Measurements from ENCODE around the gene PPFIA1.

Gene PPFIA1

GRCh38 chr11:70419307-70420007 is 149.0 kb downstream of the PPFIA1 start:
- DNase-seq = no peak

- no peak for DNase-seq
Measured at GRCh38 chr11:70420008-70420464, 149.5 kb downstream of the PPFIA1 start.

DNA sequence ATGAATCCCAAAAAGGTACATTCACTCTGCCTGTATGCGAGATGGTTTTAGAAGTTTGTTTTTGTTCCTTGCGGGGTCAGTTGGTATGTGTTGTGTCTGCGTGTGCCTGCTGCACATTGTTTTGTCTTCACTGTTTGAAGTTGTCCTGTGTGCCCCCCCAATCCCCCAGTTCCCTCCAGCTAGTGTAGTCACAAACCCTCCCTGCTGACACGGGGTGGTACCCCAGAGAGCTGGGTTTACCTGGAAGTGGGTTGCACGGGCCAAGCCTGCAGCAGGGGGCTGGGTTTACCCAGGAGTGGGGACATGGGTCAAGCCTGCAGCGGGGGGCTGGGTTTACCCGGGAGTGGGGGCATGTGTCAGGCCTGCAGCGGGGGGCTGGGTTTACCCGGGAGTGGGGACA is 150.0 kb downstream of the PPFIA1 start:
- DNase-seq = no peak

DNA sequence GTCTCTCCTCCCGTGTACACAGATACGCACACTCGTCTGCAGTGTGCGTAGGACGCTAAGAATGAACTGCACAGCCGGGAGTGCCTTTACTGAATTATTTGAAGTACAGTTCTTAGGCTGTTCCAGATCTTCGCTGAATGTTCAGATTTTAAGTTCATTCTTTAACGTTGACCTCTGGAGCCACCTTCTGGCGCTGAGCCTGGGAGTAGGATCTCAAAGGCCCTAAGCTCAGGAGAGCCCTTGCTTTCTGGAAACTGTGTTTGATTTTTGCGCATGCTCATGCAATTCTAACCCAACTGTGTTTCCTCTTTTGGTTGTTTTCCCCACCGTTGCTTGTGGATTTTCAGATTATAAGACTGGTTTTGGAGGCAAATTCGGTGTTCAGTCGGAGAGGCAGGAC is 150.6 kb downstream of the PPFIA1 start:
- DNase-seq = no peak

DNA sequence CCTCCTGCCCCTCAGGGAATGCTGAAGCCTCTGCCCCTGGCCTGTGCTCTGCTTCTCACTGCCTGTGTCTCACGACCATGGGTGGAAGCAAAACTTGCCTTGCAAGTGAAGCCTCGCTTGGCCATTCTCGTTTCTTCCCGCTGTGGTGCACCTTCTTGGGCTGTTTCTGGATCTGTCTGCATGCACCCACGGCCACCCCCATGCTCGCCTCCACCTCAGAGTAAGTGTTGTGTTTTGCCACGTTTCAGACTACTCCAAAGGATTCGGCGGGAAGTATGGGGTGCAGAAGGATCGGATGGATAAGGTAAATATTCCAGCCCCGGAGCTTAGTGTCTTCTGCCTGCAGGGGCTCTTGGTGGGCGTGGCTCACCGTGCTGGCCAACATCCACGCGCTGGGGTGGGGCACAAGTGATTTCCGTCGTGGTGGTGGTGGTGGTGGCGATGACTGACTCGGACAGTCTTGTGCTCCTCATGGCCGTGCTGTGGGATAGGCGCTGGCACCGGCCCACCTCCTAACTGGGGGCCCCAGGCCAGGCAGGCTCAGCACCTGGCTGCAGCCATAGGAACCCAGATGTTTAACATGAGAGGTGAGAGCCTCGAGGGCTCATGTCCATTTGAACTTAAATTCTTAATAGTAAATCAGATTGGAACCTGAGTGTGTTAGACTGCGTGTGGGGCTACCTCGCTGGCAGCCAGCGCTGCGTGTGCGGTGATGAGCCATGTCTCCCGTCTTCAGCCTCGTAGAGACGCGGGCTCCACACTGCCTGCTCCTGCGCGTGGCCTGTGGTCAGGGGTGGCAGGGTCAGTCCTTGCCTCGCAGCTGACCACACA is 152.4 kb downstream of the PPFIA1 start:
- no peak for DNase-seq

GRCh38 chr11:70423523-70424505 is 153.3 kb downstream of the PPFIA1 start:
- DNase-seq = no peak

- no peak for DNase-seq
Measured at GRCh38 chr11:70424765-70425344, 154.4 kb downstream of the PPFIA1 start.

GRCh38 chr11:70427436-70427835 is 156.9 kb downstream of the PPFIA1 start:
- no peak for DNase-seq

- no peak for DNase-seq
Measured at GRCh38 chr11:70428701-70429427, 158.4 kb downstream of the PPFIA1 start.

DNA sequence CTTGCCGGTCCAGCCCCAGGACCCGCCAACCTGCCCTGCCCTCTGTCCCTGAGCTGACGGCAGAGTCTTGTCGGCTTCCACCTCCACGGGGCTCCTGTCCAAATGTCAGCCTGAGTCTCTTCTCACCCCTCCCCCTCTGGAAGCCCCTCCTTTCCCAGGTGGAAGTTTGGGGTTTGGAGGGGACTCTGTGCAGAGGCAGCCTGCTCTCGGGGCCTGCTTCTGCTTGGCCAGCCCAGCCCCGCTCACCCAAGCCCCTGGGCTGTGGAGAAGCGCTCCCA is 158.9 kb downstream of the PPFIA1 start:
- DNase-seq = no peak

- no peak for DNase-seq
Measured at GRCh38 chr11:70429724-70430521, 159.4 kb downstream of the PPFIA1 start.

- DNase-seq = no peak
Measured at GRCh38 chr11:70430671-70431574, 160.4 kb downstream of the PPFIA1 start.

DNA sequence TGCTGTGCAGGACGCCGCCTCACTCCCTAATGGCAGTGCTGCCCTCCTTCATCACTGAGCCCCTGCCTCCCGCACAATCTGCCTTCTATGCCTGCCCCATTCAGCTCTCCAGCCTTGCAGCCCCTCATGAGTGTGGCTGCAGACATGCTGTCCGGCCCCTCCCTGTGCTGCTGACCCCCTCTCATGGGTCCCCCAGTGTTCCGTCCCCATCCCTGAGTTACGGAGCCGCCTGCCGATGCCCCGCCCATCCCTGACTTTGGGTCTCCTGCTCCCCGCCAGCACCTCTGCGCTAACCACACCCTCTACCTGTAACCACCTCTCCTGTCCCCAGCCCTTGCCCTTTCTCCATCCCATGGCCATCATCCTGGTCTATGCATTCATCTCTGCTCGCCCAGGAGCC is 161.1 kb downstream of the PPFIA1 start:
- DNase-seq = no peak

GRCh38 chr11:70432065-70432464 is 161.6 kb downstream of the PPFIA1 start:
- DNase-seq = no peak

- DNase-seq = no peak
Measured at GRCh38 chr11:70432580-70432979, 162.1 kb downstream of the PPFIA1 start.

DNA sequence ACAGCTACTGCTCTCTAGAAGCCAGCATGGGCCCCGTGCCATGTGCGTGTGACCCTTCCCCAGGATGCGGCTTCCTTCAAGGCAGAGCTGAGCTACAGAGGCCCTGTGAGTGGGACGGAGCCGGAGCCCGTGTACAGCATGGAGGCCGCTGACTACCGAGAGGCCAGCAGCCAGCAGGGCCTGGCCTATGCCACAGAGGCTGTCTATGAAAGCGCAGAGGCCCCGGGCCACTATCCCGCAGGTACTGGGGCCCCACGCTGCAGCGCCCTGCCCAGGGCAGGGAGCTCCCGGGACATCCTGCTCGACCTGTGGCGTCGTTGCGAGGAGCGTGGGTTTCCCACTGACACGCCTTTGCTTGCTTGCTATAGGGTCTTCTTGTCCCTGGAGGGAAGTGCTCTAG is 162.5 kb downstream of the PPFIA1 start:
- no peak for DNase-seq

GRCh38 chr11:70433526-70433925 is 163.0 kb downstream of the PPFIA1 start:
- DNase-seq = no peak
